ENCODE results near the gene MPRIP. TPM values are rescaled to one million over a fixed set of nuclear protein-coding genes. Genes with fewer than 3 reads are reported as not detected.

MPRIP gene
- total RNA-seq, 4 donors from 2014 or later = 61.5 to 407 (median 103) TPM

DNA sequence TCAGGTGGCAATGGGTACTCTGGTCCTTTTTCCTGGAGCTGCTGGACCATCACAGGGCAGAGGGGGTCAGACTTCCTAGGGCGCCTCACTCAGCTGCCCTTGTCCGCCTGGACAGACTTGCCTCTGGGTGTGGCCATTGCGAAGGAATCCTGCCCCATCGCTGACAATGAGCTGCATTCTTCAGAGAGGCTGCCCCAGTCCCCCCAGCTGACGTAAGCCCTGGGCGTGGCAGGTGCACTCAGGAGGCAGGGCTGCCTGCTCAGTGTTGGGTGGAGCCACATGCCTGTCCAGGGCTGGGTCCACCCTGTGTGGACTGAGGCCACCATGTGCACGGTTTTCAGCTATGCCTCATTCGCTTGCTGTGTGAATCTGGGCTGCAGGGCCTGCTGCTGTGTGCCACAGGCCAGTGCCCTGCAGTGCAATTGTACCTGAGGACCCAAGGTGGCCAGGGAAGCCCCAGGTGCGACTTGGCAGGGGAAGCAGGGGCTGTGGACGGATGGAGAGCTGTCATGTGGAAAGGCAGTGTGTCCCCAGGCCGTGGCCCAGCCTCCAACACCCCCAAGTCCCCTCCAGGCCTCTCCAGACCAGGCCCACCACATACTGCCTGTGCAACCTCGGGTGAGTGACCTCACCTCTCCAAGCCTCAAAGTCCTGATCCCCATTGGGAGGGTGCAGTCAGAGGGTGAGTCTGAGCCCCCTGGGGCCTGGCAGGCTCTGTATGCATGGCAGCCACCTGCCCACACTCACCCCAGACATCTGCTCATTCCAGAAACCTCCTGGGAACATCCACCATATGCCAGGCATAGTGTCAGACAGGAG is 14.0 kb upstream of the MPRIP start:
- H3K4me3 ChIP-seq = no peak overlapping the region
- intact Hi-C loops (cut with DNase I; ENCODE audit: low total_unique reads) = no loop called here
- no peaks in the 10 kb centered on the region for H3K36me3 ChIP-seq
- no peaks in the 10 kb centered on the region for H3K27me3 ChIP-seq
- no peak for DNase-seq
- TF ChIP-seq, protein P1, sequence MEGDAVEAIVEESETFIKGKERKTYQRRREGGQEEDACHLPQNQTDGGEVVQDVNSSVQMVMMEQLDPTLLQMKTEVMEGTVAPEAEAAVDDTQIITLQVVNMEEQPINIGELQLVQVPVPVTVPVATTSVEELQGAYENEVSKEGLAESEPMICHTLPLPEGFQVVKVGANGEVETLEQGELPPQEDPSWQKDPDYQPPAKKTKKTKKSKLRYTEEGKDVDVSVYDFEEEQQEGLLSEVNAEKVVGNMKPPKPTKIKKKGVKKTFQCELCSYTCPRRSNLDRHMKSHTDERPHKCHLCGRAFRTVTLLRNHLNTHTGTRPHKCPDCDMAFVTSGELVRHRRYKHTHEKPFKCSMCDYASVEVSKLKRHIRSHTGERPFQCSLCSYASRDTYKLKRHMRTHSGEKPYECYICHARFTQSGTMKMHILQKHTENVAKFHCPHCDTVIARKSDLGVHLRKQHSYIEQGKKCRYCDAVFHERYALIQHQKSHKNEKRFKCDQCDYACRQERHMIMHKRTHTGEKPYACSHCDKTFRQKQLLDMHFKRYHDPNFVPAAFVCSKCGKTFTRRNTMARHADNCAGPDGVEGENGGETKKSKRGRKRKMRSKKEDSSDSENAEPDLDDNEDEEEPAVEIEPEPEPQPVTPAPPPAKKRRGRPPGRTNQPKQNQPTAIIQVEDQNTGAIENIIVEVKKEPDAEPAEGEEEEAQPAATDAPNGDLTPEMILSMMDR (IDR thresholded peaks at IDR 0.05) = no peak
- no peak for TF ChIP-seq POLR2A (IDR thresholded peaks at IDR 0.05)
- H3K27ac ChIP-seq = no peak overlapping the region
- H3K9me3 ChIP-seq = no peaks in the 10 kb centered on the region
- H3K4me1 ChIP-seq = no peaks in the 10 kb centered on the region

DNA sequence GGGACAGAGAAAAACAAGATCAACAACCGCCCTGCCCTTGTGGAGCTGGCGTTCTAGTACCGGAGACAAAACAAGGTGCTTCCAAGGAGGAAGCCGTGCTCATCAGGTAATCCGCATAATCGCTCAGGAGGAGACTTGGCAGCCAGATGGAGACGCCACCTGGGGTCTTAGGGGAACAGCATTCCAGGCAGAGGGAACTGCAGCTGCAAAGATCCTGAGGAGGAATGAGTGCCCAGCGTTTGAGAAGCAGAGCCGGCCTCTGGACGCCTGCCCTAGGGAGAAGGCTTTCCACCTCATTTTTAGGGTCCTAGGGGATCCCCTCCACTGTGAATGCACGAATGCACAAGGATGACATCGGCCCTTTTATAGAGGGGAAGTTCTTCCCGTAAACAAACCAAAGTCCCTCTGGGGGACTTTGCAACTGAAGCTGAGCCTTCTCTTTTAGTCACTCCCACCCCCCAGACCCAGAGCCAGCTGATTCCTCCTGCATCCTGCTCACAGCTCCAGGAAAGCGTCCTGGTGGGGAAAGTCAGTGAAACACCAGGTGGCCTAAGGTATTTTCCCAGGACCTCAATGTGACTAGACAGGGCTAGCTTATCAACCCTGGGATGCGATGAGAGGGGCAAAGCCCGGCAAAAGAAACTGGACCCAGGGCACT is 13.2 kb upstream of the MPRIP start:
- Histone ChIP-seq H3K36me3 (no peaks in the 10 kb centered on the region), H3K27ac (no peak overlapping the region), H3K9me3 (no peaks in the 10 kb centered on the region), H3K4me3 (no peak overlapping the region), H3K4me1 (no peaks in the 10 kb centered on the region), H3K27me3 (no peaks in the 10 kb centered on the region)
- TF ChIP-seq, protein P1 (IDR thresholded peaks at IDR 0.05) = no peak
- TF ChIP-seq POLR2A (IDR thresholded peaks at IDR 0.05) = no peak
- DNase-seq = no peak
- intact Hi-C loops (cut with DNase I; ENCODE audit: low total_unique reads) = no loop called here

- Histone ChIP-seq H3K36me3 (no peaks in the 10 kb centered on the region), H3K27ac (no peak overlapping the region), H3K27me3 (no peaks in the 10 kb centered on the region), H3K4me1 (no peaks in the 10 kb centered on the region), H3K4me3 (no peak overlapping the region), H3K9me3 (no peaks in the 10 kb centered on the region)
- no peak for TF ChIP-seq POLR2A (IDR thresholded peaks at IDR 0.05)
- TF ChIP-seq, protein P1 (IDR thresholded peaks at IDR 0.05) = no peak
- intact Hi-C loops (cut with DNase I; ENCODE audit: low total_unique reads) = no loop called here
- no peak for DNase-seq
Measured at GRCh38 chr17:17029938-17030337, 12.3 kb upstream of the MPRIP start.

DNA sequence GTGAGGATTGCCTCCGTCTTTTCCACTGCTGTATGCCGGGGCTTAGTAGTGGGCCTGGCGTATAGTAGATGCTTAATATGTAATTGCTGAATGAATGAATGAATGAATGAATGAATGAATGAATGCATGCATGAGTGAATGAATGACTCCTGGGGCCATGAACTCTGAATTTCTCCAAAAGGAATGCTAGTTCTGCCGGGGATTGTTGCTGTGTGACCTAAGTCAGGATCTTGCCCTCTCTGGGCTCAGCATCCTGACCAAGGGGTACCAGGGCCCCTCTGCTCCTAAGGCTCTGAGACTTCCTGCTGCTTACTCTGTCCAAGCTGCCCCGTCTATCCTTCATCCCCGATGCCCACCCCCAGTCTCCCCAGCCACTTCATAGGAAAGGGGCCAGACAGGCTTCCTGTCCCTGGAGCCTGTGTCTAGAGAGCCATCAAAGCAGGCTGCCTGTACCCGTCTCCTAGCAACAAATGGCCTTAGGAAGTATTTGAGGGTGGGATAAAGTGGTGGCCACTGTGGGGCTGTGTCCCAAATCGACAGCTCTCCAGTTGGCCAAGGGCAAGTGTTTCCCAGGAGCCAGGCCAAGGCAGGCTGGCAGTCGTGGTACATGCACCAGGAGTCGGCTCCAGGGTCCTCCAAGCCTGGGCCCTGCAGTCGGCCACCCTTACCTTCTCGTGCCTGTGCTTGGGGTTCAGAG is 11.6 kb upstream of the MPRIP start:
- intact Hi-C loops (cut with DNase I; ENCODE audit: low total_unique reads) = no loop called here
- TF ChIP-seq POLR2A (IDR thresholded peaks at IDR 0.05) = no peak
- TF ChIP-seq, protein P1 (IDR thresholded peaks at IDR 0.05) = no peak
- Histone ChIP-seq H3K4me1 (no peaks in the 10 kb centered on the region), H3K9me3 (no peaks in the 10 kb centered on the region), H3K4me3 (no peak overlapping the region), H3K27ac (no peak overlapping the region), H3K27me3 (no peaks in the 10 kb centered on the region), H3K36me3 (no peaks in the 10 kb centered on the region)
- no peak for DNase-seq
